Measurements from ENCODE around the gene DOCK4.

- TF ChIP-seq CTCF (IDR thresholded peaks at IDR 0.05; ENCODE audit: insufficient read depth, low read length, poor library complexity, severe bottlenecking) (no peak), EZH2phosphoT487 (conservative IDR thresholded peaks at IDR 0.05; ENCODE audit: low read length) (no peak)
Measured at GRCh38 chr7:112138325-112138852, 67.8 kb downstream of the DOCK4 start.
